Choroid plexus epithelial cell (primary cell): Measurements from ENCODE around the gene RASGEF1C.
"Not testable (repeated sequence)": the region's sequence is repeated elsewhere in the genome, so short reads cannot be mapped to it uniquely, and the experiment has no call there.

Source experiments
- DNase-seq: peaks from one replicate; pipeline ENCODE4 v3.0.0-alpha.2; 2010; ENCODE audit warnings: low read depth
- H3K4me3 ChIP-seq: 2 replicates; pipeline ENCODE4 v1.5.1; 2011; ENCODE audit warnings: low read depth, mild to moderate bottlenecking, control low read depth, low read length, moderate library complexity
- CTCF ChIP-seq: conservative IDR thresholded peaks from 2 replicates; pipeline ENCODE4 v1.5.1; 2011; ENCODE audit warnings: low read depth, mild to moderate bottlenecking, control low read depth, inconsistent platforms, low read length, moderate library complexity

RASGEF1C gene

GRCh38 chr5:180211761-180212035 is 2.7 kb upstream of the RASGEF1C start:
- H3K4me3 ChIP-seq, result no peak overlapping the region
- DNase-seq, result no peak
- no peak for TF ChIP-seq CTCF

GRCh38 chr5:180210961-180211760 is 2.1 kb upstream of the RASGEF1C start:
- no peak overlapping the region for H3K4me3 ChIP-seq
- TF ChIP-seq CTCF, result no peak
- DNase-seq, result no peak

- not testable (repeated sequence) for DNase-seq, H3K4me3 ChIP-seq
These were observed 1.1 kb upstream of the RASGEF1C start for GRCh38 chr5:180210077-180210476.

GRCh38 chr5:180208435-180209081 is 453 bp downstream of the RASGEF1C start:
- DNase-seq, result no peak
- TF ChIP-seq CTCF, result no peak
- peak overlapping the region; percentile 32 for H3K4me3 ChIP-seq

- TF ChIP-seq CTCF, result no peak
- H3K4me3 ChIP-seq, result no peak overlapping the region
- no peak for DNase-seq
These were observed 975 bp downstream of the RASGEF1C start for GRCh38 chr5:180208038-180208434.

GRCh38 chr5:180207593-180207992 is 1.4 kb downstream of the RASGEF1C start:
- DNase-seq, result no peak
- no peak overlapping the region for H3K4me3 ChIP-seq
- TF ChIP-seq CTCF, result no peak

- no peak for DNase-seq
- no peak for TF ChIP-seq CTCF
- H3K4me3 ChIP-seq, result no peak overlapping the region
These were observed 2.0 kb downstream of the RASGEF1C start for GRCh38 chr5:180206993-180207392.
